Ovary (tissue), 9 donors: ENCODE data around the gene NCR3LG1. TPM values are rescaled to one million over a fixed set of nuclear protein-coding genes. Genes with fewer than 3 reads are reported as not detected.

Experiments
- DNase-seq, 5 donors: peaks; one replicate each; pipeline ENCODE4 v3.0.0-alpha.2; 2019 to 2020
- H3K27ac ChIP-seq, 2 donors: fragments of 200-600 bp; one replicate each; pipeline versions ENCODE4 v1.5.1 to v1.8.0; 2019 to 2022
- H3K27me3 ChIP-seq: fragments of 200-600 bp; one replicate; pipeline ENCODE4 v1.8.0; 2022
- H3K36me3 ChIP-seq: fragments of 200-600 bp; sonication (generic); one replicate; pipeline ENCODE4 v1.5.1; 2019
- H3K4me1 ChIP-seq: one replicate; pipeline ENCODE4 v1.8.1; 2013; ENCODE audit warnings: mild to moderate bottlenecking, moderate library complexity; ENCODE audit not compliant: insufficient read depth
- H3K4me3 ChIP-seq: fragments of 200-600 bp; sonication (generic); one replicate; pipeline ENCODE4 v1.5.1; 2017
- H3K9me3 ChIP-seq, 2 donors: fragments of 200-600 bp in 1 of 2; sonication (generic) in 1 of 2; one replicate each; pipeline versions ENCODE4 v1.5.1 to v1.8.1; 2013 to 2019; ENCODE audit warnings: mild to moderate bottlenecking in 1 of 2, moderate library complexity in 1 of 2
- EP300 ChIP-seq: sonication (generic); formaldehyde crosslinking; IDR thresholded peaks from one replicate; pipeline ENCODE4 v1.6.1; 2017; ENCODE audit warnings: antibody characterized with exemption
- POLR2A ChIP-seq: fragments of 450-650 bp; IDR thresholded peaks from one replicate; pipeline ENCODE4 v1.6.1; 2017; ENCODE audit warnings: antibody characterized with exemption, mild to moderate bottlenecking, moderate library complexity
- WGBS, 3 donors: extraction: QIAGEN DNeasy Blood & Tissue Kit in 1 of 3; methylation state at CpG; one replicate each; pipeline versions ENCODE4 v1.1.5 to v1.1.7; 2013 to 2017; 5-methylcytosine and 5-hydroxymethylcytosine counted together
- intact Hi-C, 4 donors: fragments of 100-400 bp; cut with DNase I; formaldehyde crosslinking; loops; one replicate each; pipeline versions ENCODE4 v1.11.0 to v1.15.1; 2022 to 2023
- polyA plus RNA-seq, 2 donors: library from polyadenylated mRNA; stranded (reverse); fragments of 200-250 nt in 1 of 2; fragments of 350-450 nt in 1 of 2; fragmentation: Illumina TruSeq in 1 of 2; extraction: RNeasy Lipid Tissue Mini Kit (QIAGEN cat#74804) in 1 of 2; gene quantifications; one replicate each; pipeline ENCODE4 v1.2.3, GENCODE V29; 2013 to 2014
- total RNA-seq, 7 donors: library from RNA; depleted of rRNA in 2 of 7; stranded (reverse); fragments of >200 nt in 2 of 7; fragmentation: NEBNext Ultra II Directional in 3 of 7; extraction: Animal tissue kit (Norgen Biotek cat#: 25700) in 3 of 7; gene quantifications; one replicate each; pipeline versions ENCODE4 v1.1.0 to v1.2.4, GENCODE V29; 2016 to 2023
- TF ChIP-seq, protein P1 (sequence below), 3 donors: fragments of 450-650 bp in 2 of 3; fragments of 200-600 bp in 1 of 3; IDR thresholded peaks; one replicate each; pipeline versions ENCODE4 v1.5.1 to v1.8.0; 2016 to 2022; ENCODE audit warnings: antibody characterized with exemption in 3 of 3, mild to moderate bottlenecking in 1 of 3
- donor health status: DM: no; HTN: no; CAD: no; lungs with moderate emphysema.
- donor health status: DM: no; HTN: no; CAD: no.
- donor health status: Bipolar disorder and iron deficiency.
- donor health status: DM: yes; HTN: yes; CAD: no.
- donor health status: DM: no; HTN: no; CAD: no.
- donor health status: DM: yes; HTN: yes; CAD: no.

NCR3LG1 gene
- total and polyA plus RNA-seq, 9 donors: 0.75 to 7.7 (median 3.5) TPM

- 1% methylated on average over 66 to 69 of the region's 69 CpGs for WGBS, 3 donors
- intact Hi-C loops: loop anchor here in 1 of 4 donors (5.0 kb wide), 1 partner anchor 76 kb away; the partner anchor contains the start of gene NUCB2
- H3K9me3 ChIP-seq: no peaks in the 10 kb centered on the region
- DNase-seq: peak; percentile 70 to 83 (median 76)
- peak overlapping the region; percentile 83 to 90 for H3K27ac ChIP-seq
- no peaks in the 10 kb centered on the region for H3K4me1 ChIP-seq
- peak overlapping the region; percentile 67 for H3K4me3 ChIP-seq
- peak; percentile 42 for TF ChIP-seq POLR2A
- TF ChIP-seq EP300: no peak
- TF ChIP-seq, protein P1, sequence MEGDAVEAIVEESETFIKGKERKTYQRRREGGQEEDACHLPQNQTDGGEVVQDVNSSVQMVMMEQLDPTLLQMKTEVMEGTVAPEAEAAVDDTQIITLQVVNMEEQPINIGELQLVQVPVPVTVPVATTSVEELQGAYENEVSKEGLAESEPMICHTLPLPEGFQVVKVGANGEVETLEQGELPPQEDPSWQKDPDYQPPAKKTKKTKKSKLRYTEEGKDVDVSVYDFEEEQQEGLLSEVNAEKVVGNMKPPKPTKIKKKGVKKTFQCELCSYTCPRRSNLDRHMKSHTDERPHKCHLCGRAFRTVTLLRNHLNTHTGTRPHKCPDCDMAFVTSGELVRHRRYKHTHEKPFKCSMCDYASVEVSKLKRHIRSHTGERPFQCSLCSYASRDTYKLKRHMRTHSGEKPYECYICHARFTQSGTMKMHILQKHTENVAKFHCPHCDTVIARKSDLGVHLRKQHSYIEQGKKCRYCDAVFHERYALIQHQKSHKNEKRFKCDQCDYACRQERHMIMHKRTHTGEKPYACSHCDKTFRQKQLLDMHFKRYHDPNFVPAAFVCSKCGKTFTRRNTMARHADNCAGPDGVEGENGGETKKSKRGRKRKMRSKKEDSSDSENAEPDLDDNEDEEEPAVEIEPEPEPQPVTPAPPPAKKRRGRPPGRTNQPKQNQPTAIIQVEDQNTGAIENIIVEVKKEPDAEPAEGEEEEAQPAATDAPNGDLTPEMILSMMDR (IDR thresholded peaks at IDR 0.05): peak in 1 of 3 donors; percentile 20
- H3K27me3 ChIP-seq: no peaks in the 10 kb centered on the region
- no peaks in the 10 kb centered on the region for H3K36me3 ChIP-seq
Measured at GRCh38 chr11:17352950-17353820, 1.6 kb downstream of the NCR3LG1 start.

DNA sequence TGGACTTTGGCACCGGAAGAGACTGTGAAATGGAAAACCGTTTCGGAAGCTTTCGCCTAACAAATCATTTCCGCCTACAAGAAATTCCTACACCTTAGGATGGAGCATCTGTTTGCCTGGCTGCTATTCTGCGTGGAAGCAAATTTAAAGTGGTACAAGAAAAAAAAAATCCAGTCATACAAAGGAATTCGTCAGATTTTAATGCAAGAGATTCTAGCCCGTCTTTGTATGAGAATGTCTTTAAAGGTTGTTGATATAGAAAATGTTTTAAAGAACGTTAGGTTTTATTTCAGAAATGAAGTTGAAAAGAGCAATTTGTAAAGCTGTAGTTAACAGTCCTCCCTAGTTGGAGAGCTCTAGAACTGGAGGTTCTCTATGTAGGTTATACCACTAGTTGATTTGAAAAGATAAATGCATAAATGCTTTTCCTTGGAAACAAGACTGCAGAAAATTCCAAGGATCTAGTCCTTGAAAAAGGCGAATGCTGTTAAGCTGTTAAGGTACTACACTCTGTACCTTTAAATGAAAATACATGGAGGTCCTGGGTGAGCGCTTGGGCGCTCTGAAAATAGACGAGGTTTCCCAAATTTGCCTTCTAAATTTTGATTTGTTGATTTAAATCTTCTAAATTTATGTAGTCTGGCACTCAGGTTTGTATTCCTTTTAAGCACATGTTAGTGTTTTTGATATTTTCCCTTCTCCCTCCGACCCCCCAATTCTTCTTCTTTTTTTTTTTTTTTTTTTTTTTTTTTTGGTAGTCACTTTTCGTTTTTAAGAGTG lies 2.4 kb downstream of the NCR3LG1 start:
- Histone ChIP-seq H3K4me1 (no peaks in the 10 kb centered on the region), H3K27ac (peak overlapping the region in 1 of 2 donors; percentile 90), H3K36me3 (no peaks in the 10 kb centered on the region), H3K27me3 (no peaks in the 10 kb centered on the region), H3K4me3 (peak overlapping the region; percentile 67), H3K9me3 (no peaks in the 10 kb centered on the region)
- WGBS, 3 donors: 5 to 7% (median 5%) methylated on average over 15 of the region's 15 CpGs
- intact Hi-C loops: loop anchor here in 1 of 4 donors (5.0 kb wide), 1 partner anchor 77 kb away; the partner anchor contains the start of gene NUCB2
- TF ChIP-seq, protein P1 (IDR thresholded peaks at IDR 0.05): no peak
- TF ChIP-seq POLR2A (no peak), EP300 (no peak)
- DNase-seq: no peak

- 41 to 57% (median 43%) methylated on average over 3 of the region's 3 CpGs for WGBS, 3 donors
- peak in 4 of 5 donors; percentile 21 to 70 (median 36) for DNase-seq
- no peak overlapping the region for H3K4me3 ChIP-seq
- no peak overlapping the region for H3K27ac ChIP-seq
- no peak for TF ChIP-seq EP300
- TF ChIP-seq, protein P1 (IDR thresholded peaks at IDR 0.05): peak in 2 of 3 donors; percentile 26 to 35
- no peak for TF ChIP-seq POLR2A
- intact Hi-C loops: loop anchor here in 1 of 4 donors (5.0 kb wide), 1 partner anchor 77 kb away; the partner anchor contains the start of gene NUCB2
- H3K4me1 ChIP-seq: no peaks in the 10 kb centered on the region
- no peaks in the 10 kb centered on the region for H3K27me3 ChIP-seq
- H3K9me3 ChIP-seq: no peaks in the 10 kb centered on the region
- H3K36me3 ChIP-seq: no peaks in the 10 kb centered on the region
Measured at GRCh38 chr11:17354601-17354991, 3.0 kb downstream of the NCR3LG1 start.

DNA sequence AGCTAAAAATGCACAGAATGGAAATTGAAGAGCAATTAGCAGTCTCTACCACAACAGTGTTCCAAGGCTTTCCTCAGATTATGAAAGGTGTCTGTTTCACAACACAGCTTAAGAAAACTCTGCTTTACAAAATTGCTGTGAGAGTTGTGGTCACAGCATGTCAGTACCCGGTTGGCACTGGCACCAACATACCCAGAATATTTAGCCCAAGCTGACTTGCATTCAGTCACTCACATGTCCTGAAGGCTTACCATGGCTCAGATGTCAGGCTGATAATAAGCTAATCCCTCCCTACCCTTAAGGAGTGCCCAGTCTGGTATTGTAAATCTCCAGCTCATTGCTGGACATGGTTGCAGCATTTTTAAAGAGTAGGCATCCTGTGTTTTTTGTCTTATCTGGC lies 14.9 kb downstream of the NCR3LG1 start:
- no peak for TF ChIP-seq EP300
- TF ChIP-seq, protein P1 (IDR thresholded peaks at IDR 0.05): no peak
- TF ChIP-seq POLR2A: no peak
- H3K4me1 ChIP-seq: no peaks in the 10 kb centered on the region
- H3K9me3 ChIP-seq: peaks cover 3 to 26% of the 10 kb centered on the region in 2 donors
- H3K4me3 ChIP-seq: no peak overlapping the region
- H3K27me3 ChIP-seq: no peaks in the 10 kb centered on the region
- no peaks in the 10 kb centered on the region for H3K36me3 ChIP-seq
- 71 to 94% (median 90%) methylated on average over 1 of the region's 1 CpG for WGBS, 3 donors
- no peak for DNase-seq
- H3K27ac ChIP-seq: no peak overlapping the region
- intact Hi-C loops: no loop called here
